ENCODE measurements around the gene DMWD. TPM values are rescaled to one million over a fixed set of nuclear protein-coding genes. Genes with fewer than 3 reads are reported as not detected.

DMWD gene
- total RNA-seq, 2 experiments from 2014 or later, result 43.2 to 44.0 TPM

DNA sequence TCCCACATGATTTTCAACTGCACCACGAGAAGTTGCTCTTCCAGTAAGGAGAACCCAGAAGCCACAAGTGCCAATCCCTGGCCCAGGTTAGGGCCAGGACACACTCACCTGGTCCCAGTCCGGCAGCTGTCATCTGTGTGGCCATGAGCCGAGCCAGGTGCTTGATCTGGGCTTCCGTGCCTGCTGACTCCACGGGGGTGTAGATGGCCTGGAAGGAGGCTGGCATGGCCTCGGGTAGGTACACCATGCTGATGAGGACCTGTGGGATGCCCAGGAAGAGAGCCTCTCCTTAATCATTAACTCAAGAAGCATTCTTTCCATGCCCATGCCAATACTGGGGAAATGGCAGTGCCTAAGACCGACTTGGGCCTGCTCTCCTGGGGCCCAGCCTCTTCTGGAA is 42.3 kb upstream of the DMWD start:
- H3K36me3 ChIP-seq (ENCODE audit: insufficient read depth, low read length), result peaks cover 97% of the 10 kb centered on the region
- no peak overlapping the region for H3K27ac ChIP-seq (ENCODE audit: low read depth, low read length, poor library complexity, severe bottlenecking)
- H3K4me2 ChIP-seq (ENCODE audit: low read length), result no peak overlapping the region
- no peak for DNase-seq (ENCODE audit: low spot score)
- H3K79me2 ChIP-seq (ENCODE audit: insufficient read depth, low read depth, low read length), result no peaks in the 10 kb centered on the region
- H3K4me3 ChIP-seq (ENCODE audit: low read depth, low read length, poor library complexity, severe bottlenecking), result no peak overlapping the region
- CTCF ChIA-PET (ENCODE audit: unreplicated experiment), result no interaction called here
- H2AFZ ChIP-seq (ENCODE audit: low read length), result no peak overlapping the region
- POLR2A ChIA-PET, result interaction anchor here (1.1 kb wide), 1 partner anchor 23 kb away, joined by 3 read pairs; no protein-coding TSS in a partner anchor
- H4K20me1 ChIP-seq (ENCODE audit: insufficient read depth, low read length), result no peaks in the 10 kb centered on the region
- H3K9me3 ChIP-seq (ENCODE audit: low read length), result peaks cover 4% of the 10 kb centered on the region; the same call in 1 of the 2 replicates
- no peaks in the 10 kb centered on the region for H3K4me1 ChIP-seq (ENCODE audit: insufficient read depth, low read length, poor library complexity, severe bottlenecking)
- no peak for TF ChIP-seq EZH2phosphoT487 (IDR thresholded peaks at IDR 0.05; ENCODE audit: borderline replicate concordance, low read depth, low read length)
- TF ChIP-seq CTCF (conservative IDR thresholded peaks at IDR 0.05; ENCODE audit: low read length), result no peak
- H3K9me2 ChIP-seq (ENCODE audit: insufficient read depth, low read length), result no peaks in the 10 kb centered on the region
- intact Hi-C loops (cut with micrococcal nuclease; ENCODE audit: unreplicated experiment), result no loop called here
- no TSS peak for BruUV-seq (replicated peaks)

GRCh38 chr19:45828945-45829344 is 36.3 kb upstream of the DMWD start:
- intact Hi-C loops (cut with micrococcal nuclease; ENCODE audit: unreplicated experiment), result no loop called here

More at GRCh38 chr19:45828945-45829344, 36.3 kb upstream of the DMWD start:
- no peak overlapping the region for H2AFZ ChIP-seq (ENCODE audit: low read length)
- no peaks in the 10 kb centered on the region for H3K4me1 ChIP-seq (ENCODE audit: insufficient read depth, low read length, poor library complexity, severe bottlenecking)
- H3K9me2 ChIP-seq (ENCODE audit: insufficient read depth, low read length), result no peaks in the 10 kb centered on the region
- CTCF ChIA-PET (ENCODE audit: unreplicated experiment), result no interaction called here
- H4K20me1 ChIP-seq (ENCODE audit: insufficient read depth, low read length), result no peaks in the 10 kb centered on the region
- H3K4me3 ChIP-seq (ENCODE audit: low read depth, low read length, poor library complexity, severe bottlenecking), result no peak overlapping the region
- DNase-seq (ENCODE audit: low spot score), result no peak
- no peak overlapping the region for H3K4me2 ChIP-seq (ENCODE audit: low read length)
- POLR2A ChIA-PET, result interaction anchor here (0.6 to 0.8 kb wide), 2 partner anchors 50 to 64 kb away, joined by 3 to 10 read pairs; no protein-coding TSS in a partner anchor
- peaks cover 95% of the 10 kb centered on the region for H3K36me3 ChIP-seq (ENCODE audit: insufficient read depth, low read length)
- TF ChIP-seq CTCF (conservative IDR thresholded peaks at IDR 0.05; ENCODE audit: low read length), result no peak
- no peak for TF ChIP-seq EZH2phosphoT487 (IDR thresholded peaks at IDR 0.05; ENCODE audit: borderline replicate concordance, low read depth, low read length)
- H3K27ac ChIP-seq (ENCODE audit: low read depth, low read length, poor library complexity, severe bottlenecking), result no peak overlapping the region
- no peaks in the 10 kb centered on the region for H3K9me3 ChIP-seq (ENCODE audit: low read length)
- no peaks in the 10 kb centered on the region for H3K79me2 ChIP-seq (ENCODE audit: insufficient read depth, low read depth, low read length)
- no TSS peak for BruUV-seq (replicated peaks)

Data from OCI-LY7 (cell line).